ENCODE results near the gene PQBP1. TPM values are rescaled to one million over a fixed set of nuclear protein-coding genes. Genes with fewer than 3 reads are reported as not detected.

The PQBP1 gene
- total RNA-seq, 4 donors from 2014 or later, result 52.4 to 76.2 (median 57.2) TPM

DNA sequence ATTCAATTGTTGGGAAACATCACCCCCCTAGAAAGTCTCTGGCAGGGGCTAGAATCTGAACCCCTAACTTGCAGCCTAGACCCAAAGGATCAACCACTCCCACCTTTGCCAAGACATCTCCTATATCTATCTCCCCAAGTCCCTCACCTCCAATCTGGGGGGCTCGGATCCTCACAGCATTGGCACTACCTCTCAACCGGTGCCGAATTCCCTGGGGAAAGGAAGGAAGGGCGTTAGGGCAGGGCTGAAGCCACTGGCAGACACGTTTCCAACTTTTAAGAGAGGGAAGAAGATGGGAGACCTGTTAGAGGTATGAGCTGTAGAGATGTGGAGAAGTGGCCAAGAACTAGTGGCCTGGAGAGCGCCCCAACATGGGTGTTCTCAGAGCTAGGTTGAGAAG is 2.8 kb upstream of the PQBP1 start:
- Histone ChIP-seq H3K4me3 (replicated peaks in 1 of 3) (no peak overlapping the region), H3K4me1 (peaks cover 7 to 9% of the 10 kb centered on the region in 2 donors), H3K27ac (no peak overlapping the region), H3K9me3 (no peaks in the 10 kb centered on the region), H3K27me3 (no peaks in the 10 kb centered on the region), H3K36me3 (no peaks in the 10 kb centered on the region)
- intact Hi-C loops (cut with DNase I), result no loop called here
- TF ChIP-seq POLR2A (IDR thresholded peaks at IDR 0.05) (no peak), CTCF (IDR thresholded peaks at IDR 0.05) (no peak)
- 85 to 93% methylated on average over 6 of the region's 6 CpGs for WGBS, 2 donors
- DNase-seq, result no peak

DNA sequence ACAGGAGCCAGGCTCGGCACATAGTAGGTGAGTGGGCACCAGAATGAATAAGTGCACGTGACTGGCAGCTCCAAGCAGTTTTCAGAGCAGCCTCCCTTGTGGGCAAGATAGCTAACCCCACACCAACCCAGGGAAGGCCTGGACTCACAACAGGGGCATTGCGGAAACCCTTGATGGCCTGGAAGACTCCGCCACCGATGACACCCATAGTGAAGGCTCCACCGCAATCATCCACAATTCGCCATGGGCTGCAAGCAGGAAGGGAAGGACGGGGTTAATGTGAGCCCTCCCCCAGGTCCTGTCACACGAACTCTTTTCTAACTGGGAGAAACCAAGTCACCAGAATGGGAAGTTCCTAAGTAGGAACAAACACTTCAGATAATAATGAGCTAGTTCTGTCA is 1.1 kb upstream of the PQBP1 start:
- WGBS, 2 donors, result 9 to 34% methylated on average over 3 to 6 of the region's 9 CpGs
- Histone ChIP-seq H3K4me1 (peaks cover 7 to 9% of the 10 kb centered on the region in 2 donors), H3K4me3 (replicated peaks in 1 of 3) (peak overlapping the region in 1 of 3 donors; percentile 44), H3K36me3 (no peaks in the 10 kb centered on the region), H3K27ac (peak overlapping the region; percentile 87 to 94 (median 90)), H3K27me3 (no peaks in the 10 kb centered on the region), H3K9me3 (no peaks in the 10 kb centered on the region)
- no peak for DNase-seq
- intact Hi-C loops (cut with DNase I), result no loop called here
- TF ChIP-seq POLR2A (IDR thresholded peaks at IDR 0.05) (no peak), CTCF (IDR thresholded peaks at IDR 0.05) (no peak)

GRCh38 chrX:48897157-48897624 is 539 bp upstream of the PQBP1 start:
- H3K27me3 ChIP-seq, result no peaks in the 10 kb centered on the region
- DNase-seq, result peak; percentile 86 to 87
- no peak for TF ChIP-seq CTCF (IDR thresholded peaks at IDR 0.05)
- TF ChIP-seq POLR2A (IDR thresholded peaks at IDR 0.05), result no peak
- H3K27ac ChIP-seq, result peak overlapping the region; percentile 87 to 94 (median 90)
- H3K9me3 ChIP-seq, result no peaks in the 10 kb centered on the region
- H3K4me1 ChIP-seq, result peaks cover 7 to 9% of the 10 kb centered on the region in 2 donors
- intact Hi-C loops (cut with DNase I), result no loop called here
- H3K36me3 ChIP-seq, result no peaks in the 10 kb centered on the region
- 0% methylated on average over 3 to 22 of the region's 38 CpGs for WGBS, 2 donors
- H3K4me3 ChIP-seq (replicated peaks in 1 of 3), result peak overlapping the region; percentile 39 to 62 (median 44)

DNA sequence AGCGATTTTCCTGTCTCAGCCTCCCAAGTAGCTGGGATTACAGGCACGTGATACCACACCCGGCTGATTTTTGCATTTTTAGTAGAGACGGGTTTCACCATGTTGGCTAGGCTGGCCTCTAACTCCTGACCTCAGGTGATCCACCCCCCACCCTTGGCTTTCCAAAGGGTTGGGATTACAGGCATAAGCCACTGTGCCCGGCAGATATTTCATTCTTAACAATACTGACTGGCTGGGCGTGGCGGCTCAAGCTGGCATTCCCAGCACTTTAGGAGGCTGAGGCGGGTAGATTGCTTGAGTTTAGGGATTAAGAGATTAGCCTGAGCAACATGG is 1.3 kb downstream of the PQBP1 start:
- TF ChIP-seq POLR2A (IDR thresholded peaks at IDR 0.05) (no peak), CTCF (IDR thresholded peaks at IDR 0.05) (no peak)
- Histone ChIP-seq H3K27ac (no peak overlapping the region), H3K9me3 (no peaks in the 10 kb centered on the region), H3K27me3 (no peaks in the 10 kb centered on the region), H3K4me1 (peaks cover 7 to 9% of the 10 kb centered on the region in 2 donors), H3K36me3 (peaks cover 0 to 5% of the 10 kb centered on the region in 2 donors), H3K4me3 (replicated peaks in 1 of 3) (no peak overlapping the region)
- WGBS, 2 donors, result 86% methylated on average over 5 to 8 of the region's 8 CpGs
- intact Hi-C loops (cut with DNase I), result no loop called here
- DNase-seq, result no peak

GRCh38 chrX:48901069-48901468 is 3.3 kb downstream of the PQBP1 start:
- H3K4me3 ChIP-seq (replicated peaks in 1 of 3), result no peak overlapping the region
- 83 to 93% methylated on average over 3 to 6 of the region's 7 CpGs for WGBS, 2 donors
- no peaks in the 10 kb centered on the region for H3K27me3 ChIP-seq
- no peak for TF ChIP-seq POLR2A (IDR thresholded peaks at IDR 0.05)
- TF ChIP-seq CTCF (IDR thresholded peaks at IDR 0.05), result no peak
- H3K4me1 ChIP-seq, result peaks cover 7 to 9% of the 10 kb centered on the region in 2 donors
- intact Hi-C loops (cut with DNase I), result no loop called here
- H3K9me3 ChIP-seq, result no peaks in the 10 kb centered on the region
- DNase-seq, result no peak
- H3K27ac ChIP-seq, result no peak overlapping the region
- peaks cover 0 to 9% of the 10 kb centered on the region in 2 donors for H3K36me3 ChIP-seq

All from thyroid gland (tissue), 4 donors.